H1 (cell line): ENCODE measurements around the gene WDFY3. TPM values are rescaled to one million over a fixed set of nuclear protein-coding genes. Genes with fewer than 3 reads are reported as not detected.

Experiments
- CTCF ChIA-PET: fragments of 300-600 bp; sonication (Branson Sonifier 250); formaldehyde crosslinking; loops from one replicate; lab custom pipeline; 2021; ENCODE audit not compliant: partially characterized antibody; lab: Charles Lee
- POLR2A ChIA-PET: fragments of 300-600 bp; sonication (Branson Sonifier 250); formaldehyde crosslinking; loops from one replicate; lab custom pipeline; 2021; ENCODE audit warnings: inconsistent platforms; ENCODE audit not compliant: partially characterized antibody; lab: Charles Lee
- DNase-seq, 2 experiments: peaks; one replicate each; pipeline versions ENCODE4 v3.0.0 to v3.0.0-alpha.2; 2010 to 2022; ENCODE audit warnings: low spot score in 2 of 2, low read depth in 1 of 2, mixed read lengths in 1 of 2
- FAIRE-seq: peaks from 2 replicates; lab custom pipeline; 2011; peaks lifted over from hg19 to GRCh38; lab: Jason Lieb, UNC
- H2AFZ ChIP-seq: 2 replicates; pipeline ENCODE4 v1.8.1; 2012; ENCODE audit warnings: low read length, inconsistent platforms
- H2AK5ac ChIP-seq: 2 replicates; pipeline ENCODE4 v1.6.1; 2013; ENCODE audit warnings: low read depth, low read length
- H2BK120ac ChIP-seq: replicated peaks from 2 replicates; pipeline ENCODE3; 2013; ENCODE audit warnings: low read depth, low read length, inconsistent platforms
- H2BK12ac ChIP-seq: 2 replicates; pipeline ENCODE4 v1.6.1; 2013; ENCODE audit warnings: low read depth, low read length
- H2BK15ac ChIP-seq: 2 replicates; pipeline ENCODE4 v1.6.1; 2013; ENCODE audit warnings: low read length
- H2BK20ac ChIP-seq: 2 replicates; pipeline ENCODE4 v1.6.1; 2013; ENCODE audit warnings: low read length
- H2BK5ac ChIP-seq: 2 replicates; pipeline ENCODE4 v1.6.1; 2013; ENCODE audit warnings: low read depth, low read length
- H3K14ac ChIP-seq: 2 replicates; pipeline ENCODE4 v1.6.1; 2013; ENCODE audit warnings: inconsistent platforms; ENCODE audit not compliant: insufficient read length
- H3K18ac ChIP-seq: 2 replicates; pipeline ENCODE4 v1.6.1; 2013; ENCODE audit warnings: low read length; ENCODE audit errors: extremely low read depth
- H3K23ac ChIP-seq: 2 replicates; pipeline ENCODE4 v1.6.1; 2013; ENCODE audit warnings: inconsistent platforms; ENCODE audit not compliant: insufficient read length
- H3K23me2 ChIP-seq: 2 replicates; pipeline ENCODE4 v1.6.1; 2013; ENCODE audit warnings: low read depth, low read length
- H3K27ac ChIP-seq: 2 replicates; pipeline ENCODE4 v1.6.1; 2011; ENCODE audit warnings: low read depth, low read length, inconsistent platforms
- H3K27me3 ChIP-seq, 4 experiments: replicated peaks in 1 of 4; 1 replicate in 1 of 4; 2 replicates in 3 of 4; pipeline versions ENCODE4 v1.6.1 to v1.8.1; 2011 to 2013; ENCODE audit warnings: low read length in 3 of 4, mild to moderate bottlenecking in 3 of 4, inconsistent platforms in 2 of 4, mixed read lengths in 2 of 4, moderate library complexity in 1 of 4; ENCODE audit not compliant: control insufficient read depth in 3 of 4, insufficient read depth in 3 of 4; ENCODE audit errors: extremely low read depth in 1 of 4
- H3K36me3 ChIP-seq, 4 experiments: 2 replicates each; pipeline versions ENCODE4 v1.6.1 to v1.8.1; 2011 to 2013; ENCODE audit warnings: mild to moderate bottlenecking in 4 of 4, low read length in 3 of 4, moderate library complexity in 2 of 4, control low read depth in 1 of 4, inconsistent platforms in 1 of 4; ENCODE audit not compliant: insufficient read depth in 4 of 4, control insufficient read depth in 2 of 4
- H3K4ac ChIP-seq: replicated peaks from 2 replicates; pipeline ENCODE3; 2013; ENCODE audit warnings: low read length, low read depth, mixed read lengths, inconsistent platforms; ENCODE audit not compliant: insufficient read length
- H3K4me1 ChIP-seq, 4 experiments: replicated peaks in 1 of 4; 1 replicate in 1 of 4; 2 replicates in 3 of 4; pipeline versions ENCODE4 v1.6.1 to v1.8.1; 2011 to 2013; ENCODE audit warnings: low read length in 3 of 4, inconsistent platforms in 2 of 4, mixed read lengths in 1 of 4; ENCODE audit not compliant: insufficient read depth in 4 of 4, control insufficient read depth in 3 of 4
- H3K4me2 ChIP-seq, 2 experiments: 2 replicates each; pipeline versions ENCODE4 v1.6.1 to v1.8.1; 2011 to 2013; ENCODE audit warnings: low read depth in 2 of 2, low read length in 2 of 2, control low read depth in 1 of 2, inconsistent platforms in 1 of 2, mild to moderate bottlenecking in 1 of 2; ENCODE audit not compliant: insufficient read depth in 1 of 2
- H3K4me3 ChIP-seq, 4 experiments: fragments of 200-600, 300-600 bp in 1 of 4; sonication (generic), shearing (Covaris generic), sonication (Bioruptor Twin) in 1 of 4; 2 replicates each; pipeline versions ENCODE4 v1.5.1 to v1.8.1; 2011 to 2016; ENCODE audit warnings: low read length in 4 of 4, low read depth in 3 of 4, control low read depth in 2 of 4, inconsistent platforms in 2 of 4, mild to moderate bottlenecking in 2 of 4, mixed read lengths in 1 of 4, moderate library complexity in 1 of 4; ENCODE audit not compliant: insufficient read depth in 2 of 4; ENCODE audit errors: extremely low read depth in 1 of 4
- H3K56ac ChIP-seq: replicated peaks from 2 replicates; pipeline ENCODE3; 2013; ENCODE audit warnings: low read depth, mild to moderate bottlenecking, mixed read lengths, low read length, inconsistent platforms; ENCODE audit not compliant: insufficient read length
- H3K79me1 ChIP-seq: 2 replicates; pipeline ENCODE4 v1.6.1; 2013; ENCODE audit warnings: low read depth, low read length, control low read depth
- H3K79me2 ChIP-seq, 2 experiments: 2 replicates each; pipeline versions ENCODE4 v1.6.1 to v1.8.1; 2012 to 2013; ENCODE audit warnings: low read length in 2 of 2, mild to moderate bottlenecking in 2 of 2, inconsistent platforms in 1 of 2; ENCODE audit not compliant: insufficient read depth in 2 of 2, control insufficient read depth in 1 of 2
- H3K9ac ChIP-seq, 4 experiments: replicated peaks in 1 of 4; 1 replicate in 1 of 4; 2 replicates in 3 of 4; pipeline versions ENCODE4 v1.6.1 to v1.8.1; 2011 to 2013; ENCODE audit warnings: low read depth in 3 of 4, low read length in 3 of 4, control low read depth in 2 of 4, mild to moderate bottlenecking in 2 of 4, moderate library complexity in 2 of 4, inconsistent platforms in 1 of 4; ENCODE audit errors: extremely low read depth in 1 of 4
- H3K9me3 ChIP-seq, 2 experiments: 2 replicates each; pipeline versions ENCODE4 v1.6.1 to v1.8.1; 2012 to 2013; ENCODE audit warnings: mild to moderate bottlenecking in 2 of 2, moderate library complexity in 2 of 2, control low read depth in 1 of 2, inconsistent platforms in 1 of 2, low read depth in 1 of 2, low read length in 1 of 2, mixed read lengths in 1 of 2; ENCODE audit not compliant: insufficient read depth in 2 of 2
- H4K20me1 ChIP-seq, 2 experiments: replicated peaks in 1 of 2; 2 replicates each; pipeline versions ENCODE3 to v1.8.1; 2011 to 2013; ENCODE audit warnings: inconsistent platforms in 2 of 2, low read length in 2 of 2, mild to moderate bottlenecking in 1 of 2; ENCODE audit not compliant: insufficient read depth in 2 of 2, control insufficient read depth in 1 of 2
- H4K5ac ChIP-seq: 2 replicates; pipeline ENCODE4 v1.6.1; 2013; ENCODE audit warnings: low read length, low read depth, mixed read lengths, inconsistent platforms; ENCODE audit not compliant: insufficient read length
- H4K8ac ChIP-seq: 2 replicates; pipeline ENCODE4 v1.8.0; 2013; ENCODE audit warnings: mild to moderate bottlenecking, moderate library complexity, low read length, inconsistent platforms; ENCODE audit not compliant: insufficient read depth; ENCODE audit errors: extremely low read depth
- H4K91ac ChIP-seq: replicated peaks from 2 replicates; pipeline ENCODE3; 2013; ENCODE audit warnings: low read length, mixed read lengths, inconsistent platforms; ENCODE audit not compliant: insufficient read length
- CTBP2 ChIP-seq: IDR thresholded peaks from 2 replicates; pipeline ENCODE4 v1.7.0; 2011; ENCODE audit warnings: borderline replicate concordance, mild to moderate bottlenecking, moderate library complexity, mixed read lengths, low read length; ENCODE audit not compliant: insufficient read depth, insufficient read length
- SAP30 ChIP-seq: fragments of 300-600 bp; sonication (generic); IDR thresholded peaks from 2 replicates; pipeline ENCODE4 v1.7.1; 2012; ENCODE audit warnings: low read length, moderate library complexity, mild to moderate bottlenecking, inconsistent platforms; ENCODE audit not compliant: insufficient read depth, insufficient replicate concordance
- TBP ChIP-seq: IDR thresholded peaks from 2 replicates; pipeline ENCODE4 v1.6.1; 2011; ENCODE audit warnings: low read depth, low read length, improper control_type of control experiment
- WGBS, 2 experiments: shearing (Covaris generic) in 1 of 2; methylation state at CpG; one replicate each; pipeline versions ENCODE4 v1.1.6 to v1.1.7; 2013 to 2015; ENCODE audit warnings: low lambda C conversion rate in 2 of 2, mixed read lengths in 2 of 2, inconsistent platforms in 1 of 2, low coverage in 1 of 2, missing lambda C conversion rate in 1 of 2; ENCODE audit not compliant: insufficient replicate concordance in 2 of 2, insufficient coverage in 1 of 2, insufficient read length in 1 of 2; ENCODE audit errors: extremely low coverage in 1 of 2, missing lambda C conversion rate in 1 of 2; 5-methylcytosine and 5-hydroxymethylcytosine counted together
- polyA plus RNA-seq, 7 experiments: library from polyadenylated mRNA; depleted of rRNA in 3 of 7; stranded (reverse) in 5 of 7; unstranded in 2 of 7; fragments of >200 nt in 5 of 7; fragments of 200-250 nt in 2 of 7; gene quantifications; 1 replicate in 5 of 7; 2 replicates in 1 of 7; 4 replicates in 1 of 7; pipeline versions ENCODE4 v1.2.1 to v1.2.3, GENCODE V29; 2011 to 2013; ENCODE audit warnings: missing spikeins in 2 of 7, mixed read lengths in 2 of 7
- total RNA-seq: library from RNA; stranded (reverse); fragmentation: NEBNext Ultra II Directional; extraction: Animal tissue kit (Norgen Biotek cat#: 25700); gene quantifications from 2 replicates; pipeline ENCODE4 v1.2.1, GENCODE V29; 2021
- TF ChIP-seq, protein P1 (sequence below), 3 experiments: IDR thresholded peaks; 1 replicate in 2 of 3; 2 replicates in 1 of 3; pipeline versions ENCODE4 v1.5.1 to v1.6.1; 2011; ENCODE audit warnings: low read length in 3 of 3, mild to moderate bottlenecking in 3 of 3, inconsistent platforms in 2 of 3, low read depth in 1 of 3, moderate library complexity in 1 of 3; ENCODE audit not compliant: insufficient read depth in 1 of 3; ENCODE audit errors: control extremely low read depth in 1 of 3

The WDFY3 gene
- total and polyA plus RNA-seq, 2 of the 8 experiments (the other 6 are each of a cell fraction or from before 2014, with no cell fraction given): 25.6 to 62.4 TPM

DNA sequence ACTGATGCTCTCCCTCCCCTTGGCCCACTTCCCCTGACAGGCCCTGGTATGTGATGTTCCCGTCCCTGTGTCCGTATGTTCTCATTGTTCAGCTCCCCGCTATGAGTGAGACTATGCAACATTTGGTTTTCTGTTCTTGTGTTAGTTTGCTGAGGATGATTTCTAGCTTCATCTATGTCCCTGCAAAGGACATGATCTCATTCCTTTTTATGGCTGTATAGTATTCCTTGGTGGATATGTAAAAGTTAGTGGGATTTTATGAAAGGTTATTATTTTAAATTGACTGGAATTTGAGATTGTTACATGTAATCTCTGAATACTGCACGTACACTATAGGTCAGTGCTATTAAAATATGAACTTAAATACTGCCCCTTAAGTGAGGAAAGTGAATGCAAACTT lies 184.0 kb downstream of the WDFY3 start:
- H4K20me1 ChIP-seq: no peaks in the 10 kb centered on the region
- no peak overlapping the region for H4K91ac ChIP-seq
- no peaks in the 10 kb centered on the region for H3K79me1 ChIP-seq
- H2BK120ac ChIP-seq: no peak overlapping the region
- H3K4me3 ChIP-seq: no peak overlapping the region
- H3K14ac ChIP-seq: no peak overlapping the region
- H3K18ac ChIP-seq: no peak overlapping the region
- no peak overlapping the region for H3K9ac ChIP-seq
- H3K23me2 ChIP-seq: no peaks in the 10 kb centered on the region
- H2BK12ac ChIP-seq: no peak overlapping the region
- H3K36me3 ChIP-seq: peaks cover 1 to 59% (median 25%) of the 10 kb centered on the region in 4 experiments; a peak in 7 of 8 replicates
- no peak for DNase-seq
- no peak overlapping the region for H2BK15ac ChIP-seq
- H4K5ac ChIP-seq: no peak overlapping the region
- H2BK5ac ChIP-seq: no peak overlapping the region
- H3K79me2 ChIP-seq: no peaks in the 10 kb centered on the region
- no peak overlapping the region for H4K8ac ChIP-seq
- H3K4me2 ChIP-seq: no peak overlapping the region
- no peaks in the 10 kb centered on the region for H3K9me3 ChIP-seq
- H2BK20ac ChIP-seq: no peak overlapping the region
- no peak overlapping the region for H3K23ac ChIP-seq
- no peak overlapping the region for H3K56ac ChIP-seq
- no peak overlapping the region for H2AFZ ChIP-seq
- H3K4ac ChIP-seq: no peak overlapping the region
- no peak for TF ChIP-seq CTBP2
- TF ChIP-seq, protein P1, sequence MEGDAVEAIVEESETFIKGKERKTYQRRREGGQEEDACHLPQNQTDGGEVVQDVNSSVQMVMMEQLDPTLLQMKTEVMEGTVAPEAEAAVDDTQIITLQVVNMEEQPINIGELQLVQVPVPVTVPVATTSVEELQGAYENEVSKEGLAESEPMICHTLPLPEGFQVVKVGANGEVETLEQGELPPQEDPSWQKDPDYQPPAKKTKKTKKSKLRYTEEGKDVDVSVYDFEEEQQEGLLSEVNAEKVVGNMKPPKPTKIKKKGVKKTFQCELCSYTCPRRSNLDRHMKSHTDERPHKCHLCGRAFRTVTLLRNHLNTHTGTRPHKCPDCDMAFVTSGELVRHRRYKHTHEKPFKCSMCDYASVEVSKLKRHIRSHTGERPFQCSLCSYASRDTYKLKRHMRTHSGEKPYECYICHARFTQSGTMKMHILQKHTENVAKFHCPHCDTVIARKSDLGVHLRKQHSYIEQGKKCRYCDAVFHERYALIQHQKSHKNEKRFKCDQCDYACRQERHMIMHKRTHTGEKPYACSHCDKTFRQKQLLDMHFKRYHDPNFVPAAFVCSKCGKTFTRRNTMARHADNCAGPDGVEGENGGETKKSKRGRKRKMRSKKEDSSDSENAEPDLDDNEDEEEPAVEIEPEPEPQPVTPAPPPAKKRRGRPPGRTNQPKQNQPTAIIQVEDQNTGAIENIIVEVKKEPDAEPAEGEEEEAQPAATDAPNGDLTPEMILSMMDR (IDR thresholded peaks at IDR 0.05; ENCODE audit: control extremely low read depth in 1 of 3, insufficient read depth in 1 of 3, low read depth in 1 of 3, low read length in 3 of 3): no peak
- TF ChIP-seq SAP30: no peak
- TF ChIP-seq TBP: no peak
- no peaks in the 10 kb centered on the region for H3K4me1 ChIP-seq
- no peaks in the 10 kb centered on the region for H3K27me3 ChIP-seq
- FAIRE-seq: no peak
- ChIA-PET CTCF (interaction anchor here (0.6 to 1.2 kb wide), 3 partner anchors 16 to 189 kb away, joined by 3 to 6 read pairs (median 4); no protein-coding TSS in a partner anchor), POLR2A (no interaction called here)
- no peak overlapping the region for H3K27ac ChIP-seq
- WGBS, 2 experiments: 90% methylated on average over 4 of the region's 4 CpGs; no CpG with 5 or more reads in 1 of the 2 experiments
- no peak overlapping the region for H2AK5ac ChIP-seq
